ENCODE data around the gene HOXB6. TPM values are rescaled to one million over a fixed set of nuclear protein-coding genes. Genes with fewer than 3 reads are reported as not detected.

The HOXB6 gene
- total RNA-seq, 1 experiment from 2014 or later = 196 TPM

DNA sequence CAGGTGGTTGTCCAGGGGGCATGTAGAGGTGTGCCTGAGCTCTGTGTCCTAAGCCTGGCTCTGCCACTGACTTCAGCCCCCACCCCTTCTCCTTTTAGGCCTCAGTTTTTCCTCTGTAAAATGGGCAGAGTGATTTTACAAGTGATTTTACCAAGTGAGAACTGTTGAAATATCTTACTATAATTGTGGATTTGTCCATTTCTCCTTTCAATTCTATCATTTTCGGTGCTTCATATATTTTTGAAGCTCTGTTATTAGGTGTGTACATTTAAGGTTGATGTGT lies 43.1 kb upstream of the HOXB6 start:
- Histone ChIP-seq H3K4me1 (ENCODE audit: control insufficient read depth, insufficient read depth, low read length) (peaks cover 25% of the 10 kb centered on the region), H3K27me3 (ENCODE audit: control insufficient read depth, insufficient read depth, low read length) (no peaks in the 10 kb centered on the region), H3K27ac (ENCODE audit: low read length) (peak overlapping the region; percentile 99), H3K36me3 (ENCODE audit: control insufficient read depth, insufficient read depth, low read length) (peaks cover 9% of the 10 kb centered on the region; the same call in 1 of the 2 replicates), H3K9me3 (ENCODE audit: control insufficient read depth, insufficient read depth, low read depth, low read length) (no peaks in the 10 kb centered on the region), H3K4me3 (ENCODE audit: low read depth in 2 of 2, low read length in 2 of 2) (peak overlapping the region; percentile 74 to 76)
- CTCF ChIA-PET = interaction anchor here (0.6 kb wide), 1 partner anchor 141 kb away, joined by 4 read pairs; no protein-coding TSS in a partner anchor
- in situ Hi-C loops (cut with HindIII; ENCODE audit: low pct_unique_long_range_greater_than_20kb, low sequenced_read_pairs) (no loop called here), intact Hi-C loops (cut with micrococcal nuclease; ENCODE audit: unreplicated experiment) (no loop called here)
- POLR2A ChIA-PET = interaction anchor here (0.6 to 1.3 kb wide), 3 partner anchors 14 to 212 kb away, joined by 3 to 5 read pairs (median 4); no protein-coding TSS in a partner anchor
- BruUV-seq (replicated peaks) = no TSS peak
- ATAC-seq (no peak), DNase-seq (ENCODE audit: low read depth, low spot score) (no peak)
- TF ChIP-seq SIN3A (IDR thresholded peaks at IDR 0.05; ENCODE audit: borderline replicate concordance, insufficient read depth, low read depth, low read length) (no peak), REST (IDR thresholded peaks at IDR 0.05; ENCODE audit: insufficient read depth in 1 of 2, low read depth in 2 of 2, low read length in 1 of 2) (no peak)

DNA sequence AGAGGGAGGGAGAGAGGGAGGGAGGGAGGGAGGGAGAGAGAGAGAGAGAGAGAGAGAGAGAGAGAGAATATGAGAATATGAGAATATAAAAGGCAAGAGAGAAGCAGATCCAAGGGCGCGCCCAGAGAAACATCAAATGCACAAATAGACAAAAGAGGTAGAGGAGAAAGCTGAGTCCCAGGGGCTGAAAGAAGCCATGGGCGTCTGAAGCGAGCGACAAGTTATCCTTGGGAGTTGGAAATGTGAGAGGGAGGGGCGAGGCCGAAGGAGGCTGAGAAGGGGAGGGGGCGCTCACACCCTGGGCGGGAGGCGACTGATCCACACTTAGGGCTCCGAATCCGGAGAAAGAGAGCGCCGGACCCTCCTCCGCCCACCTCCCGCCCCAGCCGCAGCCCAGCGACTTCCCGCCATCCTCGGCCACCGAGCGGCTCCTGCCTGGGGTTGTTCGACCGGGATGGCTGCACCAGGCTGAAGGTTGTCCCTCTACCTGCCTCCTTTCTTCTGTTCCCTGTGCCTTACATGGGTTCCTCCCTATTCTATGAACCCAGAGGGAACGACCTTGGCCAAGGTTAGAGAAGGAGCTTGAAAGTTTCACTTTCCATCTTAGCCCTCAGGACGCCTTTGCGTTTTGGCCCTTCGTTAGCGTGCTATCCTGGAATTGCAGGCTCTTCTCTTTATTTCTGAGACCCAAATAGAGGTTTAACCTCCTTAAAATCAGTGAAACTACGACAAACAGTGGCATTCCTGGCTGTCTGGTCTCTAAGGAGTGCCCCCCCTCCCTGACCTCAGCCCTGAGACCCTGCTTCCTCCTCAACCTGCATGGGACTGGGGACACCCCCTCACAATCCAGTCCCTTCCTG lies 42.5 kb upstream of the HOXB6 start:
- POLR2A ChIA-PET = interaction anchor here (0.6 to 1.0 kb wide), 3 partner anchors 22 to 213 kb away, joined by 4 to 6 read pairs (median 5); no protein-coding TSS in a partner anchor
- no TSS peak for BruUV-seq (replicated peaks)
- H3K4me1 ChIP-seq (ENCODE audit: control insufficient read depth, insufficient read depth, low read length) = peaks cover 25% of the 10 kb centered on the region
- H3K9me3 ChIP-seq (ENCODE audit: control insufficient read depth, insufficient read depth, low read depth, low read length) = no peaks in the 10 kb centered on the region
- ATAC-seq (peak; percentile 53), DNase-seq (ENCODE audit: low read depth, low spot score) (no peak)
- H3K27me3 ChIP-seq (ENCODE audit: control insufficient read depth, insufficient read depth, low read length) = no peaks in the 10 kb centered on the region
- peaks cover 9% of the 10 kb centered on the region; the same call in 1 of the 2 replicates for H3K36me3 ChIP-seq (ENCODE audit: control insufficient read depth, insufficient read depth, low read length)
- peak overlapping the region; percentile 99 for H3K27ac ChIP-seq (ENCODE audit: low read length)
- peak overlapping the region; percentile 74 to 76 for H3K4me3 ChIP-seq (ENCODE audit: low read depth in 2 of 2, low read length in 2 of 2)
- in situ Hi-C loops (cut with HindIII; ENCODE audit: low pct_unique_long_range_greater_than_20kb, low sequenced_read_pairs) (no loop called here), intact Hi-C loops (cut with micrococcal nuclease; ENCODE audit: unreplicated experiment) (no loop called here)
- 0 out of 2 replicates have a peak, but pooled peaks have one; percentile 71 for TF ChIP-seq SIN3A (IDR thresholded peaks at IDR 0.05; ENCODE audit: borderline replicate concordance, insufficient read depth, low read depth, low read length)
- TF ChIP-seq CTCF (IDR thresholded peaks at IDR 0.05) = no peak
- no peak for TF ChIP-seq REST (IDR thresholded peaks at IDR 0.05; ENCODE audit: insufficient read depth in 1 of 2, low read depth in 2 of 2, low read length in 1 of 2)
- TF ChIP-seq TCF7L2 (IDR thresholded peaks at IDR 0.05; ENCODE audit: low read depth, low read length) = no peak
- peak; percentile 85; the same call in 1 of the 2 replicates for TF ChIP-seq POLR2AphosphoS5 (IDR thresholded peaks at IDR 0.05; ENCODE audit: low read depth, low read length)
- CTCF ChIA-PET = no interaction called here
